Iris pigment epithelial cell (primary cell): ENCODE measurements around the gene VCL.
"Not testable (repeated sequence)": the region's sequence is repeated elsewhere in the genome, so short reads cannot be mapped to it uniquely, and the experiment has no call there.

Experiments used
- DNase-seq: peaks from one replicate; pipeline ENCODE4 v3.0.0-alpha.2; 2011; ENCODE audit warnings: low read depth

VCL gene

GRCh38 chr10:73971636-73972354 is 26.1 kb upstream of the VCL start:
- no peak for DNase-seq

GRCh38 chr10:73973427-73973826 is 24.5 kb upstream of the VCL start:
- DNase-seq = no peak

- DNase-seq = no peak
Observed at GRCh38 chr10:73974309-73974946, 23.5 kb upstream of the VCL start.

- DNase-seq = no peak
Observed at GRCh38 chr10:73975388-73975787, 22.5 kb upstream of the VCL start.

GRCh38 chr10:73979141-73979808 is 18.6 kb upstream of the VCL start:
- no peak for DNase-seq

- no peak for DNase-seq
Observed at GRCh38 chr10:73979809-73980433, 18.0 kb upstream of the VCL start.

- DNase-seq = no peak
Observed at GRCh38 chr10:73981812-73982211, 16.1 kb upstream of the VCL start.

GRCh38 chr10:73983096-73984047 is 14.5 kb upstream of the VCL start:
- no peak for DNase-seq

- DNase-seq = no peak
Observed at GRCh38 chr10:73989594-73990150, 8.2 kb upstream of the VCL start.

- DNase-seq = no peak
Observed at GRCh38 chr10:73991203-73991883, 6.6 kb upstream of the VCL start.

- DNase-seq = no peak
Observed at GRCh38 chr10:73991884-73992245, 6.1 kb upstream of the VCL start.

- peak; percentile 65 for DNase-seq
Observed at GRCh38 chr10:73992899-73993788, 4.8 kb upstream of the VCL start.

GRCh38 chr10:73995035-73995358 is 2.9 kb upstream of the VCL start:
- no peak for DNase-seq

GRCh38 chr10:73997461-73997786 is 492 bp upstream of the VCL start:
- DNase-seq = peak; percentile 71

GRCh38 chr10:73998623-73998928 is 660 bp downstream of the VCL start:
- DNase-seq = no peak

- peak; percentile 54 for DNase-seq
Observed at GRCh38 chr10:73998929-73999691, 1.2 kb downstream of the VCL start.

- DNase-seq = peak; percentile 70
Observed at GRCh38 chr10:73999703-74000102, 1.8 kb downstream of the VCL start.

GRCh38 chr10:74000244-74000643 is 2.3 kb downstream of the VCL start:
- not testable (repeated sequence) for DNase-seq

- DNase-seq = no peak
Observed at GRCh38 chr10:74000892-74001669, 3.2 kb downstream of the VCL start.
